GM18505 (cell line): ENCODE results near the gene LDHA.
A peak's percentile ranks its signal among the peaks of the same experiment; 100 is the strongest.

Source experiments
- ATAC-seq: cut with Tn5 transposase; IDR thresholded peaks from one replicate; pipeline ENCODE4 v1.9.1; 2021; ENCODE audit not compliant: unreplicated experiment
- POLR2A ChIP-seq: IDR thresholded peaks from 4 replicates; pipeline ENCODE4 v1.6.1; 2011; ENCODE audit warnings: borderline replicate concordance; ENCODE audit not compliant: insufficient read depth, insufficient read length; ENCODE audit errors: extremely low read depth

LDHA gene

DNA sequence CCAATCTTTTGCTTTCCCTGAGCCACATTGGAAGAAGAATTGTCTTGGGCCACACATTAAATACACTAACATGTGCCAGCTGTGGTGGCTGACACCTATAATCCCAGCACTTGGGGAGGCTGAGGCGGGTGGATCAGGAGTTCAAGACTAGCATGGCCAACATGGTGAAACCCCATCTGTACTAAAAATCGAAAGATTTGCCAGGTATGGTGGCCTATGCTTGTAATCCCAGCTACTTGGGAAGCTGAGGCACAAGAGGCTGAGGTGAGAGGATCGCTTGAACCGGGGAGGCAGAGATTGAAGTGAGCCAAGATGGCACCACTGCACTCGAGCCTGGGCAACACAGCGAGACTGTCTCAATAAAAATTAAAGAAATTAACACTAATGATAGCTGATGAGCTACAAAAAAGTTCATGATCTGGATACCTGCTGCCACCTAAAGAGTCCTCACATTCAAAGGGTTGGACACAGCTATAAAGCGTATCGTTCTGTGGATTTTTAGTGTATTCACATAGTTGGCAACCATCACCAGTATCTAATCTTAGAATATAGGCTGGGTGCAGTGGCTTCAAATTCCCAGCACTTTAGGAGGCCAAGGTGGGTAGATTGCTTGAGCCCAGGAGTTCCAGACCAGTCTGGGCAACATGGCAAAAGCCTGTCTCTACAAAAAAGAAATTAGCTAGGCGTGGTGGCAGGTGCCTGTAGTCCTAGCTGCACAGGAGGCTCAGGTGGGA is 14.4 kb downstream of the LDHA start:
- ATAC-seq: no peak

DNA sequence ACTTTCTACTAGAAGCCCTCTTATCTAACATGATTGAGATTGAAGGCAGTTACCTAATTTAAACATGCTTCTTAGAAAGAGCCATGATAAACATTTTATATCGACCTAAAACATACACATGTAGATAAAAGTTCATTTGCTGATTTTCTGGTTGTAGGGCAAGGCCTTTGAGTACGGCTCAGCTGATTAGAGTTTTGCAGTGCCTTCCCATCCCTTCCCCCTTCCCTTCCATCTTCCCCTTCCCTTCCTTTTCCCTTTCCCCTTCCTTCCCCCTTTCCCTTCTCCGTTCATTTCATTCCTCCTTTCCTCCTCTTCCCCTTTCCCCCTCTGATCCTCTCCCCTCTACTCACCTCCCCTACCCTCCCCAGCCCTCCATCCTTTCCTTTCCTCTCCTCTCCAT is 22.1 kb downstream of the LDHA start:
- TF ChIP-seq POLR2A: no peak
- no peak for ATAC-seq

More for the DNA sequence above, 14.4 kb downstream of the LDHA start:
- TF ChIP-seq POLR2A: peak; percentile 9

DNA sequence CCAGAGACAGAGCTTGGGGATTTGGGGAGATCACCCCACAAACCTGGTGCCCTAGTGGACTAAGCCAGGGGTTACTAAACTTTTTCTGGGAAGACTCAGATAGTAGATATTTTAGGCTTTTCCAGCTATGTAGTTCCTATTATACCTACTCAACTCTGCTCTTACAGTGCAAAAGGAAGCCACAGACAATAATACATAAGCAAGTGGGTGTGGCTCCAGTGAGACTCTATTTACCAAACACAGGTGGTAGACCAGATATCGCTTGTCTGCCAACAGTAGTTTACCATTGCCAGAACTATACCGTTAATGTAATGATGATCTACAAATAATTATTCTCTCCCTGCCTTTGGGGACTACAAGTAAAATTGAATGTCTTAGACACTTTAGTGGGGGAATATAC is 24.7 kb downstream of the LDHA start:
- ATAC-seq: no peak
- TF ChIP-seq POLR2A: no peak

DNA sequence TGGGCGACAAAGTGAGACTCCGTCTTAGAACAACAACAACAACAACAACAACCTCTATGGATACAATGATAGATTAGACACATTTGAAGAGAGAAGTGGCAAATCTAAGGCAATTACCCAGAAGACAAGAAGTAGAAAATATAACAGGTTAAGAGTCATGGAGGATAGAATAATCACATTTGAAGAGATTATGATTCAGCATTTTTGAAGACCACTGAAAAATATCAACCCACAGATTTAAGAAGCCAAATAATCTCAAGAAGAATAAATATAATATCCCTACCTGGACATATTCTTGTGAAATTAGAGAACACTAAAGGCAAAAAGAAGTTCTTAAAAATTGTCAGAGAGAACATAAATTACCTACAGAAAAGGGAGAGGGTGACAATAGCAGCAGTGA is 25.7 kb downstream of the LDHA start:
- ATAC-seq: no peak
- no peak for TF ChIP-seq POLR2A

DNA sequence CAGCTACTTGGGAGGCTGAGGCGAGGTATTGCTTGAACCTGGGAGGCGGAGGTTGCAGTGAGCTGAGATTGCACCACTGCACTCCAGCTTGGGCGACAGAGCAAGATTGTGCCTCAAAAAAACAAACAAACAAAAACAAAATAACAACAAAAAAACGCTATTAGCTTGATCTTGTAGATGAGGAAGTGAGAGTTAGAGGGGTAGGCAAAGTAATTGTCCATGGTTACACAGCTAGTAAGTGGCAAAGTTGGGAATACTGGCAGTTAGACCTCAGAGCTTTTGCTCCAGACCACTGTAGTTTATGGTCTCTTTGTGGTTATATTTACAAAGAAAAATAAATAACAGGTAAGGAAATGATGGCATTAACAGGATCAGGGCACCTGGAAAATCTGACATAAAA is 32.9 kb downstream of the LDHA start:
- TF ChIP-seq POLR2A: no peak
- no peak for ATAC-seq

DNA sequence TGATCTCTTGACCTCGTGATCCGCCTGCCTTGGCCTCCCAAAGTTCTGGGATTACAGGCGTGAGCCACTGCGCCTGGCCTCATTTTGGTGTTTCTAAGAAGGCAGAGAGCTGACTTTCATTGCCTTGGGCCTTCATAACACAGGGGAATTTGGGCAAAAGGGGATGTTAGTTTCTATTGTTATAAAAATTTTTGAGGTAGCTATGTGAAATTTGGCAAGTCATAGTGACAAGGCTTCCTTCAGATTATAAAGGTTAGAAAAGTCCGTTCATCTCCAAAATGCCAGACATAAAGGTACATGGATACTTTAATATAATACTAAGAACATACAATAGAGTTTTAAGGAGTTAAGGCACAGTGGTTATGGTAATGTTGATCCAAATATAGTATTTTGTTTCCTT is 35.0 kb downstream of the LDHA start:
- no peak for TF ChIP-seq POLR2A
- no peak for ATAC-seq

DNA sequence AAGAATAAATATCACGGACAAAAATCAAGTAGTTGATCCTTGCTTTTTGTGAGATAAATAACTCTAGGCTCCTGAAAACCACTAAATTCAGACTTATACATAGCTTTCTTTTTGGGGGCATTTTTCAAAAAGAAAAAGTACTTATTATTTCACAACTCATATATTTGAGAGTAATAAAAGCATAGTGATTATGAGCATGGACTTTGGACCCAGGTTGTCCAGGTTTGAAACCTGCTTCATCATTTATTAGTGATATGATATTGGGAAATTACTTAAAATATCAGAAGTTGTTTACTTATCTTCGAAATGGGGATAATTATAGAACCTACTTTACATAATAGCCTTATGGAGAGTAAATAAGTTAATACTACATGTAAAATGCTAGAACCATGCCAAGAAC is 44.3 kb downstream of the LDHA start:
- no peak for ATAC-seq
- TF ChIP-seq POLR2A: no peak

DNA sequence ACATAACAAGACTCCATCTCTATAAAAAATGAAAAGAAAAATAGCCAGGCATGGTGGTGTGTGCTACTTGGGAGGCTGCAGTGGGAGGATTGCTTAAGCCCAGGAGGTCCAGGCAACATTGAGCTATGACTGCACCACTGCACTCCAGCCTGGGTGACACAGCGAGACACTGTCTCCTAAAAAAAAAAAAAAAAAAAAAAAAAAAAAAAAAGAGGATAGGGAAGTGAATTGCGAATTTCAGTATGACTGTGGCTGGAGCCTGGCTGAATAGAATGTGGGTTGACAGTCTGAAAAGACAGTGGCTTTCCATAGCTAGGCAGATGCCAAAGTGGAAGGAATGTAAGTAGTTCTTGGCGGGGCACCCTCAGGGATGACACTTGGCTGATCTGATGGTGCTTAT is 54.9 kb downstream of the LDHA start:
- no peak for ATAC-seq
- no peak for TF ChIP-seq POLR2A

DNA sequence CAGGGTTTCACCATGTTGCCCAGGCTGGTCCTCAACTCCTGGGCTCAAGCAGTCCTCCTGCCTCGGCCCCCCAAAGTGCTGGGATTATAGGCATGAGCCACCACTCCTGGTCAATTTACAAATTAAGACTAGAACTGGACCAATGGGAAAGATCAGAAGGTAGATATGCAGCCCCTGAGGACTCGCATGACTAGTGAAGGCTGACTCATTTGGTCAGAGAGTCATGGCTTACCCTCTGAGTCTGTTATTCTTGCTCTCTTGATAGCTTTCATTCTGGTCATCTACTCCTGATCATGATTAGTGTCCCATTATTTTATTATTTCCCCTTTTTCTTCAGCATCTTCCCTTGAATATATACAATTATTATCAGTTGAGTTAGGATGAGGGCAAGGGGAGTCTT is 58.6 kb downstream of the LDHA start:
- no peak for TF ChIP-seq POLR2A
- no peak for ATAC-seq

DNA sequence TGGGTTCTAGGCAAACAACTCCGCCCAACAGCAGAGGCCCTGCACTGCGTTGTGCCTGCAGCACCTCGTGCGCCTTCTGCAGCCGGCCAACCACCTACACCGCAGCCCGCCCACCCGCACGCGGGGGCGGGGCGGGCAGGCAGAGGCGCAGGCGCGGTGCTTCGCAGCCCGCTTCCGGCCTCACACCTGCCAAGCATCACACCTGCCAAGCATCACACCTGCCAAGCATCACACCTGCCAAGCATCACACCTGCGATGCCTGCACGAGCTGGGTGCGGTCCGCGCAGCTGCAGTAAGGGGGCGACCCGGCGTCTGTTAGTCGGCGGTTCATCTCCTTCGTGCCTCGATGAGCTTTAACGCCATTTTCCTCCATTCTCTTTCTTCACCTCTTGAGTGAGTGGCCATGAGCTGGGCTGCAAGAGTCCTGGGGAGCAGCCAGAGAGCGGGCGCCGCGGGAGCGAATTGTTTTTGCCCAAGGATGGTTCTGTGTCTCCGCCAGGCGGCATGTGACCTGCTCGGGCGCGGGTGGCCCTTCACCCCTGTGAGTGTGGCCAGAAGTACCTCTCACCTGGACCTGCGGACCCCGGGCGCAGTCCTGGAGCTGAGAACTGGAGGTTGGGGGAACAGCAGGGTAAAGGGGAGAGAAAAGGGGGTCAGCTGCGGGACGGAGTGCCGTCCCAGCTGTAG is 61.5 kb downstream of the LDHA start, which contains the start of gene LDHAL6A:
LDHAL6A (plus strand) TSS at position 171 of the 687 bp plus-strand sequence. CDS start 825 bp downstream, outside the sequence.
- TF ChIP-seq POLR2A: no peak
- no peak for ATAC-seq

DNA sequence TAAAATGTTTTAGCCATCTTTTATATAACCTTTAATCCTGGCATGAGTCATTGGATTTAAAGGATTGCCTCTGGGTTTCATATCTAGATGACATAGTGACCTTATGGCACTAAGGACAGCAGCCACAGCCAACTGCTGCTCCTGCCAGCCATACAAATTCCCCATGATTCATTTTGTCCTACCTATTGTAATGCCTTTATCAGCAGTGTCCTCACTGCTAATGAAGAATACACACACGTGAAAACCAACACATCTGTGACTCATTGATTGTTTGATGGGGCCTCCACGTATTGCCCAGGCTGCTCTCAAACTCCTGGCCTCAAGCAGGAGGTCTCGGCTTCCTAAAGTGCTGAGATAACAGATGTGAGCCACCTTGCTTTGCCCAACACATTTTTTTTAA is 63.1 kb downstream of the LDHA start:
- no peak for TF ChIP-seq POLR2A
- ATAC-seq: no peak
